Measurements from ENCODE around the gene SLC45A2.

SLC45A2 gene

GRCh38 chr5:33925278-33925677, 59.2 kb downstream of the SLC45A2 start:
- TF ChIP-seq, protein P1, sequence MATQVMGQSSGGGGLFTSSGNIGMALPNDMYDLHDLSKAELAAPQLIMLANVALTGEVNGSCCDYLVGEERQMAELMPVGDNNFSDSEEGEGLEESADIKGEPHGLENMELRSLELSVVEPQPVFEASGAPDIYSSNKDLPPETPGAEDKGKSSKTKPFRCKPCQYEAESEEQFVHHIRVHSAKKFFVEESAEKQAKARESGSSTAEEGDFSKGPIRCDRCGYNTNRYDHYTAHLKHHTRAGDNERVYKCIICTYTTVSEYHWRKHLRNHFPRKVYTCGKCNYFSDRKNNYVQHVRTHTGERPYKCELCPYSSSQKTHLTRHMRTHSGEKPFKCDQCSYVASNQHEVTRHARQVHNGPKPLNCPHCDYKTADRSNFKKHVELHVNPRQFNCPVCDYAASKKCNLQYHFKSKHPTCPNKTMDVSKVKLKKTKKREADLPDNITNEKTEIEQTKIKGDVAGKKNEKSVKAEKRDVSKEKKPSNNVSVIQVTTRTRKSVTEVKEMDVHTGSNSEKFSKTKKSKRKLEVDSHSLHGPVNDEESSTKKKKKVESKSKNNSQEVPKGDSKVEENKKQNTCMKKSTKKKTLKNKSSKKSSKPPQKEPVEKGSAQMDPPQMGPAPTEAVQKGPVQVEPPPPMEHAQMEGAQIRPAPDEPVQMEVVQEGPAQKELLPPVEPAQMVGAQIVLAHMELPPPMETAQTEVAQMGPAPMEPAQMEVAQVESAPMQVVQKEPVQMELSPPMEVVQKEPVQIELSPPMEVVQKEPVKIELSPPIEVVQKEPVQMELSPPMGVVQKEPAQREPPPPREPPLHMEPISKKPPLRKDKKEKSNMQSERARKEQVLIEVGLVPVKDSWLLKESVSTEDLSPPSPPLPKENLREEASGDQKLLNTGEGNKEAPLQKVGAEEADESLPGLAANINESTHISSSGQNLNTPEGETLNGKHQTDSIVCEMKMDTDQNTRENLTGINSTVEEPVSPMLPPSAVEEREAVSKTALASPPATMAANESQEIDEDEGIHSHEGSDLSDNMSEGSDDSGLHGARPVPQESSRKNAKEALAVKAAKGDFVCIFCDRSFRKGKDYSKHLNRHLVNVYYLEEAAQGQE (IDR thresholded peaks at IDR 0.05; ENCODE audit: insufficient read depth in 1 of 2, low read depth in 2 of 2, low read length in 2 of 2), result no peak
- TF ChIP-seq FOXP2 (optimal IDR thresholded peaks at IDR 0.05; ENCODE audit: borderline replicate concordance, extremely low read depth, extremely low read length, insufficient read depth) (no peak), TAF1 (IDR thresholded peaks at IDR 0.05; ENCODE audit: borderline replicate concordance, insufficient read depth, low read length) (no peak), POLR2AphosphoS5 (IDR thresholded peaks at IDR 0.05; ENCODE audit: low read depth, low read length) (no peak), SIN3A (IDR thresholded peaks at IDR 0.05; ENCODE audit: borderline replicate concordance, insufficient read depth, low read length) (no peak)

DNA sequence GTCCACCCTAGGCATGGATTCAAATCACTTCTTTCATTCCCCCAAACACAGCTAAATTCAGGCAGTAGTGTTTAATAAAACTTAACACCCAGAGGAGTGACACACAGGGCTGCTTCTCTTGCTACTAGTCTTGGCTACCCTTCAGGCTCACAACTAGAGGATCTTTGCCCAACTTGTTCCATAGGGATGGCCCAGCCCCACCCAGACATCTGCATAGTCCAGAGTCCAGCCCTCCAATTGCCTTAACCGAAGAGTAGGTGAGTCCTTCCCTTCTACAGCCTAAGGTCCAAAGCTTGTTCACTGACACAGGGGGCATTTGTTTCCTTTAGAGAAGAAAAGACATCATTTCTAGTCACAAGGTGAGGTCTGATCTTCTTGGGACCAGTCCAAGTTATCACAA, 63.5 kb downstream of the SLC45A2 start:
- no peak for TF ChIP-seq TAF1 (IDR thresholded peaks at IDR 0.05; ENCODE audit: borderline replicate concordance, insufficient read depth, low read length)
- TF ChIP-seq SIN3A (IDR thresholded peaks at IDR 0.05; ENCODE audit: borderline replicate concordance, insufficient read depth, low read length), result no peak
- no peak for TF ChIP-seq FOXP2 (optimal IDR thresholded peaks at IDR 0.05; ENCODE audit: borderline replicate concordance, extremely low read depth, extremely low read length, insufficient read depth)
- TF ChIP-seq POLR2AphosphoS5 (IDR thresholded peaks at IDR 0.05; ENCODE audit: low read depth, low read length), result no peak
- TF ChIP-seq, protein P1 (IDR thresholded peaks at IDR 0.05; ENCODE audit: insufficient read depth in 1 of 2, low read depth in 2 of 2, low read length in 2 of 2), result no peak

DNA sequence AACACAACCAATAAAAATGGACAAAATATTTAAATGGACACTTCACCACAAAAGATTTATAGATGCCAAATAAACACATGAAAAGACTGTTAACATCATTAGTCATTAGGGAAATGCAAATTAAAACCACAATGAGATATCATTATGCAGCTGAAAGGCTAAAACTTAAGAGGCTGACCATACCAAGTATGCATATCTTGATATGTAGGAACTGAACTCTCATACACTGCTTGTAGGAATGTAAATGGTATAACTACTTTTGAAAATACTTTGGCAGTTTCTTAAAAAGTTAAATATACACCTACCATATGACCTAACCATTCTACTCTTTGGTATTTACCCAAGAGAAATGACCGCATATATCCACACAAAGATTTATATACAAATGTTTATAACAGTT, 79.1 kb downstream of the SLC45A2 start:
- TF ChIP-seq TAF1 (IDR thresholded peaks at IDR 0.05; ENCODE audit: borderline replicate concordance, insufficient read depth, low read length), result no peak
- no peak for TF ChIP-seq SIN3A (IDR thresholded peaks at IDR 0.05; ENCODE audit: borderline replicate concordance, insufficient read depth, low read length)
- TF ChIP-seq FOXP2 (optimal IDR thresholded peaks at IDR 0.05; ENCODE audit: borderline replicate concordance, extremely low read depth, extremely low read length, insufficient read depth), result no peak
- TF ChIP-seq POLR2AphosphoS5 (IDR thresholded peaks at IDR 0.05; ENCODE audit: low read depth, low read length), result no peak
- TF ChIP-seq, protein P1 (IDR thresholded peaks at IDR 0.05; ENCODE audit: insufficient read depth in 1 of 2, low read depth in 2 of 2, low read length in 2 of 2), result no peak

GRCh38 chr5:33903118-33903517, 81.4 kb downstream of the SLC45A2 start:
- no peak for TF ChIP-seq POLR2AphosphoS5 (IDR thresholded peaks at IDR 0.05; ENCODE audit: low read depth, low read length)
- no peak for TF ChIP-seq FOXP2 (optimal IDR thresholded peaks at IDR 0.05; ENCODE audit: borderline replicate concordance, extremely low read depth, extremely low read length, insufficient read depth)
- no peak for TF ChIP-seq SIN3A (IDR thresholded peaks at IDR 0.05; ENCODE audit: borderline replicate concordance, insufficient read depth, low read length)
- no peak for TF ChIP-seq TAF1 (IDR thresholded peaks at IDR 0.05; ENCODE audit: borderline replicate concordance, insufficient read depth, low read length)
- TF ChIP-seq, protein P1 (IDR thresholded peaks at IDR 0.05; ENCODE audit: insufficient read depth in 1 of 2, low read depth in 2 of 2, low read length in 2 of 2), result no peak

GRCh38 chr5:33901156-33901555, 83.3 kb downstream of the SLC45A2 start:
- TF ChIP-seq, protein P1 (IDR thresholded peaks at IDR 0.05; ENCODE audit: insufficient read depth in 1 of 2, low read depth in 2 of 2, low read length in 2 of 2), result no peak
- TF ChIP-seq FOXP2 (optimal IDR thresholded peaks at IDR 0.05; ENCODE audit: borderline replicate concordance, extremely low read depth, extremely low read length, insufficient read depth), result no peak
- no peak for TF ChIP-seq SIN3A (IDR thresholded peaks at IDR 0.05; ENCODE audit: borderline replicate concordance, insufficient read depth, low read length)
- TF ChIP-seq POLR2AphosphoS5 (IDR thresholded peaks at IDR 0.05; ENCODE audit: low read depth, low read length), result no peak
- TF ChIP-seq TAF1 (IDR thresholded peaks at IDR 0.05; ENCODE audit: borderline replicate concordance, insufficient read depth, low read length), result no peak
